ENCODE measurements around the gene RAB11FIP2.

GRCh38 chr10:118052816-118053215 is 6.1 kb upstream of the RAB11FIP2 start:
- TF ChIP-seq FOXA1 (IDR thresholded peaks at IDR 0.05) (no peak), HNF4A (conservative IDR thresholded peaks at IDR 0.05) (no peak), CTCF (IDR thresholded peaks at IDR 0.05; ENCODE audit: low read depth, low read length, missing input control) (no peak), SP1 (IDR thresholded peaks at IDR 0.05) (no peak), HNF4G (IDR thresholded peaks at IDR 0.05) (no peak), YY1 (IDR thresholded peaks at IDR 0.05) (no peak), EGR1 (IDR thresholded peaks at IDR 0.05; ENCODE audit: low read depth in 2 of 2) (no peak), TAF1 (conservative IDR thresholded peaks at IDR 0.05) (no peak)
